Hepatocyte (in vitro differentiated cells): ENCODE results near the gene ADGRL1.

Experiments used
- EZH2 ChIP-seq: fragments of 200-600 bp; sonication (generic); IDR thresholded peaks from 2 replicates; pipeline ENCODE4 v1.6.1; 2016; ENCODE audit warnings: antibody characterized with exemption, mild to moderate bottlenecking, borderline replicate concordance
- EZH2phosphoT487 ChIP-seq: fragments of 200-600 bp; sonication (generic); IDR thresholded peaks from one replicate; pipeline ENCODE4 v1.6.1; 2018; ENCODE audit warnings: antibody characterized with exemption, mild to moderate bottlenecking, low read depth, moderate library complexity; ENCODE audit not compliant: unreplicated experiment, severe bottlenecking
- TF ChIP-seq, protein P1 (sequence below): fragments of 200-600 bp; sonication (generic); IDR thresholded peaks from 2 replicates; pipeline ENCODE4 v1.5.1; 2016; ENCODE audit warnings: antibody characterized with exemption, mild to moderate bottlenecking; ENCODE audit not compliant: poor library complexity

DNA sequence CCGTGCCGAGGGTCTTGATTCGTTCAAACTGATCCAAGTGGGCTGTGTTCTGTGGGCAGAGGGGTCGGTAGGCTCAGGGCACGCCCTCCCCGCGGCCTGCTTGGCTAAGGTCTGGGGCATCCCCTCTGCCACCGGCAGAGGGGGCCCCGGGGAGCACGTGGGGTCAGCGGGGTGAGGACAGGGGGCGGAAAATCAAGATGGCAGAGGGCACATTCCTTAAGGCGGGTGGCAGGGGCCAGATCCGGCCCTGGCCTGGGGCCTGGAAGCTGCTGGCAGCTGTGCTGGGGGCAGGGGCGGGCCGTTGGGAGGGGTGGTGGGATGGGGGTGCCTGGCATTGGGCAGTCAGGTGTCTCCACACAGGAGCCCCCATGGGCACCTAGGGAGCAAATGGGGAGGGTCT lies 99.1 kb downstream of the ADGRL1 start:
- TF ChIP-seq, protein P1, sequence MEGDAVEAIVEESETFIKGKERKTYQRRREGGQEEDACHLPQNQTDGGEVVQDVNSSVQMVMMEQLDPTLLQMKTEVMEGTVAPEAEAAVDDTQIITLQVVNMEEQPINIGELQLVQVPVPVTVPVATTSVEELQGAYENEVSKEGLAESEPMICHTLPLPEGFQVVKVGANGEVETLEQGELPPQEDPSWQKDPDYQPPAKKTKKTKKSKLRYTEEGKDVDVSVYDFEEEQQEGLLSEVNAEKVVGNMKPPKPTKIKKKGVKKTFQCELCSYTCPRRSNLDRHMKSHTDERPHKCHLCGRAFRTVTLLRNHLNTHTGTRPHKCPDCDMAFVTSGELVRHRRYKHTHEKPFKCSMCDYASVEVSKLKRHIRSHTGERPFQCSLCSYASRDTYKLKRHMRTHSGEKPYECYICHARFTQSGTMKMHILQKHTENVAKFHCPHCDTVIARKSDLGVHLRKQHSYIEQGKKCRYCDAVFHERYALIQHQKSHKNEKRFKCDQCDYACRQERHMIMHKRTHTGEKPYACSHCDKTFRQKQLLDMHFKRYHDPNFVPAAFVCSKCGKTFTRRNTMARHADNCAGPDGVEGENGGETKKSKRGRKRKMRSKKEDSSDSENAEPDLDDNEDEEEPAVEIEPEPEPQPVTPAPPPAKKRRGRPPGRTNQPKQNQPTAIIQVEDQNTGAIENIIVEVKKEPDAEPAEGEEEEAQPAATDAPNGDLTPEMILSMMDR = no peak
- TF ChIP-seq EZH2phosphoT487 = no peak
- TF ChIP-seq EZH2 = no peak
